Smooth muscle cell (in vitro differentiated cells): ENCODE data around the gene MAGEC3. TPM values are rescaled to one million over a fixed set of nuclear protein-coding genes. Genes with fewer than 3 reads are reported as not detected.

ENCODE experiments used
- polyA plus RNA-seq: library from polyadenylated mRNA; unstranded; fragments of >200 nt; fragmentation: Nextera tagmentation; extraction: Ambion mirVana; gene quantifications from 2 replicates; pipeline ENCODE4 v1.2.1, GENCODE V29; 2016
- total RNA-seq: library from RNA; depleted of rRNA; stranded (reverse); fragments of >200 nt; gene quantifications from 2 replicates; pipeline ENCODE4 v1.2.3, GENCODE V29; 2014

The MAGEC3 gene
- total and polyA plus RNA-seq, 2 experiments from 2014 or later = not detected

Other genes starting within 250 kb of the MAGEC3 start
- not detected in 2 replicates for gene SPANXA2, start 248.6 kb upstream of the MAGEC3 start, total RNA-seq
- not detected in 2 replicates for gene SPANXA2, start 248.6 kb upstream of the MAGEC3 start, polyA plus RNA-seq
- not detected in 2 replicates for gene SPANXD, start 139.6 kb upstream of the MAGEC3 start, total RNA-seq
- not detected in 2 replicates for gene SPANXD, start 139.6 kb upstream of the MAGEC3 start, polyA plus RNA-seq
- not detected in 2 replicates for gene MAGEC1, start 65.6 kb downstream of the MAGEC3 start, total RNA-seq
- gene MAGEC1, start 65.6 kb downstream of the MAGEC3 start, polyA plus RNA-seq = not detected in 2 replicates